H1 (cell line): ENCODE measurements around the gene ITIH6. TPM values are rescaled to one million over a fixed set of nuclear protein-coding genes. Genes with fewer than 3 reads are reported as not detected.

ENCODE experiments used
- CTCF ChIA-PET: fragments of 300-600 bp; sonication (Branson Sonifier 250); formaldehyde crosslinking; loops from one replicate; lab custom pipeline; 2021; ENCODE audit not compliant: partially characterized antibody; lab: Charles Lee
- POLR2A ChIA-PET: fragments of 300-600 bp; sonication (Branson Sonifier 250); formaldehyde crosslinking; loops from one replicate; lab custom pipeline; 2021; ENCODE audit warnings: inconsistent platforms; ENCODE audit not compliant: partially characterized antibody; lab: Charles Lee
- DNase-seq, 2 experiments: peaks; one replicate each; pipeline versions ENCODE4 v3.0.0 to v3.0.0-alpha.2; 2010 to 2022; ENCODE audit warnings: low spot score in 2 of 2, low read depth in 1 of 2, mixed read lengths in 1 of 2
- FAIRE-seq: peaks from 2 replicates; lab custom pipeline; 2011; peaks lifted over from hg19 to GRCh38; lab: Jason Lieb, UNC
- H2AFZ ChIP-seq: 2 replicates; pipeline ENCODE4 v1.8.1; 2012; ENCODE audit warnings: low read length, inconsistent platforms
- H2AK5ac ChIP-seq: 2 replicates; pipeline ENCODE4 v1.6.1; 2013; ENCODE audit warnings: low read depth, low read length
- H2BK120ac ChIP-seq: replicated peaks from 2 replicates; pipeline ENCODE3; 2013; ENCODE audit warnings: low read depth, low read length, inconsistent platforms
- H2BK12ac ChIP-seq: 2 replicates; pipeline ENCODE4 v1.6.1; 2013; ENCODE audit warnings: low read depth, low read length
- H2BK15ac ChIP-seq: 2 replicates; pipeline ENCODE4 v1.6.1; 2013; ENCODE audit warnings: low read length
- H2BK20ac ChIP-seq: 2 replicates; pipeline ENCODE4 v1.6.1; 2013; ENCODE audit warnings: low read length
- H2BK5ac ChIP-seq: 2 replicates; pipeline ENCODE4 v1.6.1; 2013; ENCODE audit warnings: low read depth, low read length
- H3K14ac ChIP-seq: 2 replicates; pipeline ENCODE4 v1.6.1; 2013; ENCODE audit warnings: inconsistent platforms; ENCODE audit not compliant: insufficient read length
- H3K18ac ChIP-seq: 2 replicates; pipeline ENCODE4 v1.6.1; 2013; ENCODE audit warnings: low read length; ENCODE audit errors: extremely low read depth
- H3K23ac ChIP-seq: 2 replicates; pipeline ENCODE4 v1.6.1; 2013; ENCODE audit warnings: inconsistent platforms; ENCODE audit not compliant: insufficient read length
- H3K23me2 ChIP-seq: 2 replicates; pipeline ENCODE4 v1.6.1; 2013; ENCODE audit warnings: low read depth, low read length
- H3K27ac ChIP-seq: 2 replicates; pipeline ENCODE4 v1.6.1; 2011; ENCODE audit warnings: low read depth, low read length, inconsistent platforms
- H3K27me3 ChIP-seq, 4 experiments: replicated peaks in 1 of 4; 1 replicate in 1 of 4; 2 replicates in 3 of 4; pipeline versions ENCODE4 v1.6.1 to v1.8.1; 2011 to 2013; ENCODE audit warnings: low read length in 3 of 4, mild to moderate bottlenecking in 3 of 4, inconsistent platforms in 2 of 4, mixed read lengths in 2 of 4, moderate library complexity in 1 of 4; ENCODE audit not compliant: control insufficient read depth in 3 of 4, insufficient read depth in 3 of 4; ENCODE audit errors: extremely low read depth in 1 of 4
- H3K36me3 ChIP-seq, 4 experiments: 2 replicates each; pipeline versions ENCODE4 v1.6.1 to v1.8.1; 2011 to 2013; ENCODE audit warnings: mild to moderate bottlenecking in 4 of 4, low read length in 3 of 4, moderate library complexity in 2 of 4, control low read depth in 1 of 4, inconsistent platforms in 1 of 4; ENCODE audit not compliant: insufficient read depth in 4 of 4, control insufficient read depth in 2 of 4
- H3K4ac ChIP-seq: replicated peaks from 2 replicates; pipeline ENCODE3; 2013; ENCODE audit warnings: low read length, low read depth, mixed read lengths, inconsistent platforms; ENCODE audit not compliant: insufficient read length
- H3K4me1 ChIP-seq, 4 experiments: replicated peaks in 1 of 4; 1 replicate in 1 of 4; 2 replicates in 3 of 4; pipeline versions ENCODE4 v1.6.1 to v1.8.1; 2011 to 2013; ENCODE audit warnings: low read length in 3 of 4, inconsistent platforms in 2 of 4, mixed read lengths in 1 of 4; ENCODE audit not compliant: insufficient read depth in 4 of 4, control insufficient read depth in 3 of 4
- H3K4me2 ChIP-seq, 2 experiments: 2 replicates each; pipeline versions ENCODE4 v1.6.1 to v1.8.1; 2011 to 2013; ENCODE audit warnings: low read depth in 2 of 2, low read length in 2 of 2, control low read depth in 1 of 2, inconsistent platforms in 1 of 2, mild to moderate bottlenecking in 1 of 2; ENCODE audit not compliant: insufficient read depth in 1 of 2
- H3K4me3 ChIP-seq, 4 experiments: fragments of 200-600, 300-600 bp in 1 of 4; sonication (generic), shearing (Covaris generic), sonication (Bioruptor Twin) in 1 of 4; 2 replicates each; pipeline versions ENCODE4 v1.5.1 to v1.8.1; 2011 to 2016; ENCODE audit warnings: low read length in 4 of 4, low read depth in 3 of 4, control low read depth in 2 of 4, inconsistent platforms in 2 of 4, mild to moderate bottlenecking in 2 of 4, mixed read lengths in 1 of 4, moderate library complexity in 1 of 4; ENCODE audit not compliant: insufficient read depth in 2 of 4; ENCODE audit errors: extremely low read depth in 1 of 4
- H3K56ac ChIP-seq: replicated peaks from 2 replicates; pipeline ENCODE3; 2013; ENCODE audit warnings: low read depth, mild to moderate bottlenecking, mixed read lengths, low read length, inconsistent platforms; ENCODE audit not compliant: insufficient read length
- H3K79me1 ChIP-seq: 2 replicates; pipeline ENCODE4 v1.6.1; 2013; ENCODE audit warnings: low read depth, low read length, control low read depth
- H3K79me2 ChIP-seq, 2 experiments: 2 replicates each; pipeline versions ENCODE4 v1.6.1 to v1.8.1; 2012 to 2013; ENCODE audit warnings: low read length in 2 of 2, mild to moderate bottlenecking in 2 of 2, inconsistent platforms in 1 of 2; ENCODE audit not compliant: insufficient read depth in 2 of 2, control insufficient read depth in 1 of 2
- H3K9ac ChIP-seq, 4 experiments: replicated peaks in 1 of 4; 1 replicate in 1 of 4; 2 replicates in 3 of 4; pipeline versions ENCODE4 v1.6.1 to v1.8.1; 2011 to 2013; ENCODE audit warnings: low read depth in 3 of 4, low read length in 3 of 4, control low read depth in 2 of 4, mild to moderate bottlenecking in 2 of 4, moderate library complexity in 2 of 4, inconsistent platforms in 1 of 4; ENCODE audit errors: extremely low read depth in 1 of 4
- H3K9me3 ChIP-seq, 2 experiments: 2 replicates each; pipeline versions ENCODE4 v1.6.1 to v1.8.1; 2012 to 2013; ENCODE audit warnings: mild to moderate bottlenecking in 2 of 2, moderate library complexity in 2 of 2, control low read depth in 1 of 2, inconsistent platforms in 1 of 2, low read depth in 1 of 2, low read length in 1 of 2, mixed read lengths in 1 of 2; ENCODE audit not compliant: insufficient read depth in 2 of 2
- H4K20me1 ChIP-seq, 2 experiments: replicated peaks in 1 of 2; 2 replicates each; pipeline versions ENCODE3 to v1.8.1; 2011 to 2013; ENCODE audit warnings: inconsistent platforms in 2 of 2, low read length in 2 of 2, mild to moderate bottlenecking in 1 of 2; ENCODE audit not compliant: insufficient read depth in 2 of 2, control insufficient read depth in 1 of 2
- H4K5ac ChIP-seq: 2 replicates; pipeline ENCODE4 v1.6.1; 2013; ENCODE audit warnings: low read length, low read depth, mixed read lengths, inconsistent platforms; ENCODE audit not compliant: insufficient read length
- H4K8ac ChIP-seq: 2 replicates; pipeline ENCODE4 v1.8.0; 2013; ENCODE audit warnings: mild to moderate bottlenecking, moderate library complexity, low read length, inconsistent platforms; ENCODE audit not compliant: insufficient read depth; ENCODE audit errors: extremely low read depth
- H4K91ac ChIP-seq: replicated peaks from 2 replicates; pipeline ENCODE3; 2013; ENCODE audit warnings: low read length, mixed read lengths, inconsistent platforms; ENCODE audit not compliant: insufficient read length
- ATF2 ChIP-seq: IDR thresholded peaks from 2 replicates; pipeline ENCODE4 v1.6.1; 2012; ENCODE audit warnings: low read length, inconsistent platforms
- JUND ChIP-seq: IDR thresholded peaks from 2 replicates; pipeline ENCODE4 v1.6.1; 2011; ENCODE audit warnings: mild to moderate bottlenecking, improper control_type of control experiment, low read length
- NANOG ChIP-seq: IDR thresholded peaks from 2 replicates; pipeline ENCODE4 v1.6.1; 2011; ENCODE audit warnings: low read length, low read depth, mild to moderate bottlenecking, inconsistent platforms; ENCODE audit not compliant: insufficient read depth, poor library complexity, severe bottlenecking
- POLR2AphosphoS5 ChIP-seq: IDR thresholded peaks from 2 replicates; pipeline ENCODE4 v1.6.1; 2011; ENCODE audit warnings: low read depth, low read length
- SAP30 ChIP-seq: fragments of 300-600 bp; sonication (generic); IDR thresholded peaks from 2 replicates; pipeline ENCODE4 v1.7.1; 2012; ENCODE audit warnings: low read length, moderate library complexity, mild to moderate bottlenecking, inconsistent platforms; ENCODE audit not compliant: insufficient read depth, insufficient replicate concordance
- TAF1 ChIP-seq: IDR thresholded peaks from 2 replicates; pipeline ENCODE4 v1.6.1; 2011; ENCODE audit warnings: mild to moderate bottlenecking, low read depth, low read length
- TAF7 ChIP-seq: optimal IDR thresholded peaks from 2 replicates; pipeline ENCODE3; 2011; ENCODE audit warnings: low read depth, mild to moderate bottlenecking, inconsistent platforms, low read length, moderate library complexity, borderline replicate concordance
- USF2 ChIP-seq: IDR thresholded peaks from 2 replicates; pipeline ENCODE4 v1.6.1; 2011; ENCODE audit warnings: low read length, improper control_type of control experiment
- whole genome bisulfite sequencing, 2 experiments: shearing (Covaris generic) in 1 of 2; methylation state at CpG; one replicate each; pipeline versions ENCODE4 v1.1.6 to v1.1.7; 2013 to 2015; ENCODE audit warnings: low lambda C conversion rate in 2 of 2, mixed read lengths in 2 of 2, inconsistent platforms in 1 of 2, low coverage in 1 of 2, missing lambda C conversion rate in 1 of 2; ENCODE audit not compliant: insufficient replicate concordance in 2 of 2, insufficient coverage in 1 of 2, insufficient read length in 1 of 2; ENCODE audit errors: extremely low coverage in 1 of 2, missing lambda C conversion rate in 1 of 2; 5-methylcytosine and 5-hydroxymethylcytosine counted together
- polyA plus RNA-seq, 7 experiments: library from polyadenylated mRNA; depleted of rRNA in 3 of 7; stranded (reverse) in 5 of 7; unstranded in 2 of 7; fragments of >200 nt in 5 of 7; fragments of 200-250 nt in 2 of 7; gene quantifications; 1 replicate in 5 of 7; 2 replicates in 1 of 7; 4 replicates in 1 of 7; pipeline versions ENCODE4 v1.2.1 to v1.2.3, GENCODE V29; 2011 to 2013; ENCODE audit warnings: missing spikeins in 2 of 7, mixed read lengths in 2 of 7
- total RNA-seq: library from RNA; stranded (reverse); fragmentation: NEBNext Ultra II Directional; extraction: Animal tissue kit (Norgen Biotek cat#: 25700); gene quantifications from 2 replicates; pipeline ENCODE4 v1.2.1, GENCODE V29; 2021
- TF ChIP-seq, protein P1 (sequence below): IDR thresholded peaks from 2 replicates; pipeline ENCODE4 v1.6.1; 2012; ENCODE audit warnings: inconsistent platforms
- TF ChIP-seq, protein P2 (sequence below): IDR thresholded peaks from 2 replicates; pipeline ENCODE4 v1.6.1; 2012; ENCODE audit warnings: inconsistent platforms

The ITIH6 gene
- total and polyA plus RNA-seq, 2 of the 8 experiments (the other 6 are each of a cell fraction or from before 2014, with no cell fraction given), result 0.02 TPM; not detected in 1

GRCh38 chrX:54824195-54824594, 26.1 kb upstream of the ITIH6 start:
- Histone ChIP-seq H3K18ac (no peak overlapping the region), H3K23ac (no peak overlapping the region), H4K91ac (no peak overlapping the region), H3K56ac (no peak overlapping the region), H3K9me3 (no peaks in the 10 kb centered on the region), H3K4me3 (no peak overlapping the region), H3K23me2 (no peaks in the 10 kb centered on the region), H2BK15ac (no peak overlapping the region), H3K79me1 (no peaks in the 10 kb centered on the region), H2BK12ac (no peak overlapping the region), H4K5ac (no peak overlapping the region), H2BK120ac (no peak overlapping the region), H3K4ac (no peak overlapping the region), H3K14ac (no peak overlapping the region), H3K79me2 (no peaks in the 10 kb centered on the region), H3K36me3 (no peaks in the 10 kb centered on the region), H3K27ac (no peak overlapping the region), H4K8ac (no peak overlapping the region), H3K4me2 (no peak overlapping the region), H4K20me1 (no peaks in the 10 kb centered on the region), H3K9ac (no peak overlapping the region), H2BK20ac (no peak overlapping the region), H3K4me1 (no peaks in the 10 kb centered on the region), H2AFZ (no peak overlapping the region), H2BK5ac (no peak overlapping the region), H3K27me3 (no peaks in the 10 kb centered on the region), H2AK5ac (no peak overlapping the region)
- DNase-seq, result no peak
- CTCF ChIA-PET, result interaction anchor here (0.6 to 1.1 kb wide), 2 partner anchors 35 to 218 kb away, joined by 3 read pairs; no protein-coding TSS in a partner anchor
- 100% methylated on average over 2 of the region's 5 CpGs; no CpG with 5 or more reads in 1 of the 2 experiments for WGBS, 2 experiments
- POLR2A ChIA-PET, result interaction anchor here (0.6 kb wide), 1 partner anchor 1140 kb away, joined by 4 read pairs; no protein-coding TSS in a partner anchor
- no peak for FAIRE-seq
- TF ChIP-seq, protein P1, sequence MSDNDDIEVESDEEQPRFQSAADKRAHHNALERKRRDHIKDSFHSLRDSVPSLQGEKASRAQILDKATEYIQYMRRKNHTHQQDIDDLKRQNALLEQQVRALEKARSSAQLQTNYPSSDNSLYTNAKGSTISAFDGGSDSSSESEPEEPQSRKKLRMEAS, result no peak
- TF ChIP-seq SAP30, result no peak
- no peak for TF ChIP-seq TAF7
- TF ChIP-seq ATF2, result no peak
- no peak for TF ChIP-seq NANOG
- no peak for TF ChIP-seq USF2
- TF ChIP-seq TAF1, result no peak
- TF ChIP-seq, protein P2, sequence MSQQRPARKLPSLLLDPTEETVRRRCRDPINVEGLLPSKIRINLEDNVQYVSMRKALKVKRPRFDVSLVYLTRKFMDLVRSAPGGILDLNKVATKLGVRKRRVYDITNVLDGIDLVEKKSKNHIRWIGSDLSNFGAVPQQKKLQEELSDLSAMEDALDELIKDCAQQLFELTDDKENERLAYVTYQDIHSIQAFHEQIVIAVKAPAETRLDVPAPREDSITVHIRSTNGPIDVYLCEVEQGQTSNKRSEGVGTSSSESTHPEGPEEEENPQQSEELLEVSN, result no peak
- no peak for TF ChIP-seq JUND
- no peak for TF ChIP-seq POLR2AphosphoS5
